Stimulated activated CD8-positive, alpha-beta memory T cell treated with anti-CD3 and anti-CD28 coated beads, Interleukin-7, amount 100 ng/mL, for 24 hours (primary cell): ENCODE data around the gene GALK1.

Experiments used
- DNase-seq: peaks from one replicate; pipeline ENCODE4 v3.0.0-alpha.2; 2020; ENCODE audit warnings: low read depth

GALK1 gene

GRCh38 chr17:75749545-75750389 is 15.2 kb downstream of the GALK1 start:
- DNase-seq: peak; percentile 91

GRCh38 chr17:75748706-75749105 is 16.3 kb downstream of the GALK1 start:
- no peak for DNase-seq

GRCh38 chr17:75743625-75744206 is 21.3 kb downstream of the GALK1 start:
- DNase-seq: no peak

GRCh38 chr17:75742337-75742736 is 22.7 kb downstream of the GALK1 start:
- DNase-seq: no peak

- no peak for DNase-seq
Measured at GRCh38 chr17:75740631-75741077, 24.3 kb downstream of the GALK1 start.

- no peak for DNase-seq
Measured at GRCh38 chr17:75740215-75740614, 24.8 kb downstream of the GALK1 start.

- no peak for DNase-seq
Measured at GRCh38 chr17:75739801-75740200, 25.2 kb downstream of the GALK1 start.

GRCh38 chr17:75739174-75739573 is 25.8 kb downstream of the GALK1 start:
- DNase-seq: no peak

- DNase-seq: no peak
Measured at GRCh38 chr17:75738218-75738802, 26.7 kb downstream of the GALK1 start.

- no peak for DNase-seq
Measured at GRCh38 chr17:75737133-75737962, 27.6 kb downstream of the GALK1 start.

GRCh38 chr17:75736173-75736835 is 28.7 kb downstream of the GALK1 start:
- no peak for DNase-seq

GRCh38 chr17:75734674-75735294 is 30.2 kb downstream of the GALK1 start:
- DNase-seq: no peak

GRCh38 chr17:75733471-75733870 is 31.5 kb downstream of the GALK1 start:
- no peak for DNase-seq

- no peak for DNase-seq
Measured at GRCh38 chr17:75731716-75732498, 33.1 kb downstream of the GALK1 start.

- no peak for DNase-seq
Measured at GRCh38 chr17:75731086-75731715, 33.8 kb downstream of the GALK1 start.

- no peak for DNase-seq
Measured at GRCh38 chr17:75730065-75730464, 34.9 kb downstream of the GALK1 start.

- DNase-seq: no peak
Measured at GRCh38 chr17:75729351-75729750, 35.6 kb downstream of the GALK1 start.

GRCh38 chr17:75727391-75727790 is 37.6 kb downstream of the GALK1 start:
- DNase-seq: no peak

- DNase-seq: no peak
Measured at GRCh38 chr17:75725504-75725903, 39.5 kb downstream of the GALK1 start.
